ENCODE measurements around the gene HTRA3.
"Not testable (repeated sequence)": the region's sequence is repeated elsewhere in the genome, so short reads cannot be mapped to it uniquely, and the experiment has no call there.

HTRA3 gene

GRCh38 chr4:8332038-8332857 is 62.7 kb downstream of the HTRA3 start:
- DNase-seq, result no peak

DNA sequence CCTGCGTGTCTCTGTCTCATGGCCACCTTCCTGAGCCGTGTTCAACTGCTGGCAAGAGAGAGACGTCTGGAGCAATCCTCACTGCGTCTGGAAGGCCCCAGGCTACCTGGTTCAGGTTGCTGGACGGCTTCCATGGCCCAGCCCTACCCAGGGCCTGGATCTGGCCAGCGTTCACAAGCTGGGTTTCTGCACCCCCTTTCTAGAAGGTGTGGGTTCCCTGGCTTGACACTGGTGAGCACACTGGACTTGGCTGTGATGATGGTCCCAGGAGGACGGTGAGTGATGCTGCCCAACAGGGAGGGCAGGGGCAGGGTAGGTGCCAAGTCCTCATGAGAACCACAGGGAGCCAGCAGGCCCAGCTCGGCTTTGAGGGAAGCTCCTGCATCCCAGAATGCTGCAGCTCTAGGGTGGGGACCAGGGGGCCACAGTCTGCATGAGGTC is 63.4 kb downstream of the HTRA3 start:
- no peak for DNase-seq

DNA sequence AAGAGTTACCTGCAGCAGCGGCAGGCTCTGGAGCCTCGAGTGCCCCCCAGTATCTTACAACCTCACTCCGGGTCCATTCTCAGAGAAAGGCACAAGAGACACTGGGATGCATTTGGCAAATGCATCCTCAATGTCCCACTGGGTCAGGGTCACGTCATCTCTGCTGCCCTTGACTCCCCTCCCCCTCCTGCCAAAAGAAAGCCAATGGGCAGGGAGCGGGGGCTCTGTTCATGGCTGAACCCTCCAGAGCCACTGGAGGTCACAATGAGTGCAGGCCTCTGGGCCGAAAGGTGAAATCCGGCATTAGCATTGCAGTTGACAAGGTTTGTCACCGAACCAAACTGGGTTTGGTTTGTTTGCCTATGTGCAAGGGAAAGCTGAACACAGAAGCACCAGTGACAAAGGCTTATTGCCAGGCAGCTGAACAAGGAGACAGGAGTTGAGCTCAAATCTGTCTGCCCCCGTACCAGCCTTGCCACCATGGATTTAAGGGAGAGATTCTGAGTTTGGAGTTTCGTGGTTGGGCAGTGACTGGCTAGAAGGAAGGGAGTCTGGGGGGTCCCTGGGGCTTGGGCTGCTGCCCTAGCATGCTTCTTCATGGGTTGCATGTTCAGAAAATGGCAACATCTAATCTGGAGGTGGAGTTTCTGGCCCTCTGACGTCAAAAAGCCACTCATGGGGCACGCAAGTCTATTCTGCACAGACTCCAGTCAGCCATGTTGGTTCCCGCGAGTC is 64.3 kb downstream of the HTRA3 start:
- DNase-seq, result no peak

- DNase-seq, result no peak
Observed at GRCh38 chr4:8334786-8335460, 65.4 kb downstream of the HTRA3 start.

DNA sequence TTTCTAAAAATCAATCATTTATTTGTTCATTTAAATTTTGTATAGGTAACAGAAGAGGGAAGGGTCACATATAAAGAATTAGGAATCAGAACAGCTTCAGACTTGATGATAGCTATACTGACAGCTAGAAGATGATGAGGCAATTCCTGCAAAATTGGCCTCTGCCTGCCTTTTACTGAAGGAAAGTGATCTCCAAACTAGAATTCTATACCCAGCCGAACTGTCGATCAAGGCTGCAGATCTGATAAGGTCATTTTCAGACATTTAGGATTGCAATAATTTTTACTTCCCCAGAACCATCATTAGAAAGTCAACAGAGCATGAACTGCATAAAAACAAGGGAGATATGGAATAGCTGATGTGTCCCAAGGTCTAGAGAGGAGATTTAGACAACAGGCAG is 66.3 kb downstream of the HTRA3 start:
- no peak for DNase-seq

GRCh38 chr4:8336412-8337075 is 67.0 kb downstream of the HTRA3 start:
- DNase-seq, result peak; percentile 13 to 20

GRCh38 chr4:8338351-8338961 is 68.9 kb downstream of the HTRA3 start:
- DNase-seq, result no peak

DNA sequence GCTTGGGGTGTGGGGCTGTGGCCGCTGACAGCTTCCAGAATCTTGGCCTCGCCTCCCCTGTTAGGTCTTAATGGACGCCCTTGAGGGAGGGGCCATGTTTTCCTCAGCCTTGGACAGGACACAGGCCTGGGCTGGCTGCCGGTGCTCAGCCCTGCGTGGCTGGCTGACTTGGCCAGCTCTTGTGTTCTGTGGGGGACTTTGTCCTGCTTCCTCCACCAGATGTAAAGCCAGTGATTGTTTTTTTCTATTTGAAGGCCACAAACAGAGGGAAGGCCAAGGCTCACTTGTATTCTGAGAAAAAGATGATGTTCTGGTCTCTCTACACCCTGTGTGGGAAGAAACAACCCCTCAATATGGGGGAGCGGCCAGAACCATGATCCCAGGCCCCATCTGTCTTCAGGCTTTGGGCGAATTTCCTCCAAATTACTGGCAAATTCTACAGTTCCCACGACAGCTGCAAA is 71.3 kb downstream of the HTRA3 start:
- DNase-seq, result no peak

GRCh38 chr4:8341281-8341680 is 71.7 kb downstream of the HTRA3 start:
- not testable (repeated sequence) for DNase-seq

- DNase-seq, result no peak
Observed at GRCh38 chr4:8341691-8342090, 72.1 kb downstream of the HTRA3 start.

DNA sequence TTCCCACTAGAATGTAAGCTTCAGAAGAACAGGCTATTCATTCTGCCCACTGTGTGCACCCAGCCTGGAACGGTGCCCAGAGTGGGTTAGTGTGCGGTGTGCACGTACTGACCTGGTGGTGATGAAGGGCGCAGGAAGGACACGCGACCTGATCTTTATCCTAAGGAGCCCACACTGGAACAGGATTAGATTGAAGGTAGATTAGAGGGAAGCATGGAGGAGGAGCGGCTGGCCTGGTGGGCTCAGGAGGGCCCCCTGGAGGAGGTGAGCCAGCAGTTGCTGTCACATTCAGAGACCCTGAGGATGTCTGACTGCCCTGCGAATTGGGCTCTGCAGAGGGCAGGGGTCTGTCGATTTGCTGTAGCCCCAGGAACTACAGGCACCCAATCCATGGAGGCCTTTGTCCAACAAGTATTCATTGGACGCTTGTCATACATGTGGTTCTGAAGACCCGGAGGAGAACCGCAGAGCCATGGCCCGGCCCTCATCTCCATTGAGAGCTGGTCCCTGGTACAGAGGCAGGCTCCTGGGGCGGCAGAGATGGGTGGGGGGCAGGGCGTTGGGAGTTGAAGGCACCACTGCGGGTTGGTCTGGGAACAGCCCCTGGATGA is 73.2 kb downstream of the HTRA3 start:
- no peak for DNase-seq

- no peak for DNase-seq
Observed at GRCh38 chr4:8343262-8343966, 73.9 kb downstream of the HTRA3 start.

DNA sequence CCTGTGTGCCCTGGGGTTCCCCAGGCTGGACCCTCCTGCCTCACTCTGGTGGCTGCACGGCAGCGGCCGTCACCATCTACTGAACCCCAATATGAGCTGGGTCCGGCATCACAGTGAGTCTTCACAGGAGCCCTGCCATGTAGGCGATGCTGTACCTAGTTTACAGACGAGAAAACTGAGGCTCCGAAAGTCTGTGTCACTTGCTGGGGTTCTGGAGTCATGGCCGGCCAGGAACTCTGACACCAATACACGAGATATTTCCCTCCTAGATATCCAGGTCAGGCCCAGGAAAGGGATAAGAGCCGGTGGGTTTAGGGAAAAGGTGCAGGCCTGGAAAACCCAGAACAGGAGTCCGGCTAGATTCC is 74.4 kb downstream of the HTRA3 start:
- DNase-seq, result no peak

DNA sequence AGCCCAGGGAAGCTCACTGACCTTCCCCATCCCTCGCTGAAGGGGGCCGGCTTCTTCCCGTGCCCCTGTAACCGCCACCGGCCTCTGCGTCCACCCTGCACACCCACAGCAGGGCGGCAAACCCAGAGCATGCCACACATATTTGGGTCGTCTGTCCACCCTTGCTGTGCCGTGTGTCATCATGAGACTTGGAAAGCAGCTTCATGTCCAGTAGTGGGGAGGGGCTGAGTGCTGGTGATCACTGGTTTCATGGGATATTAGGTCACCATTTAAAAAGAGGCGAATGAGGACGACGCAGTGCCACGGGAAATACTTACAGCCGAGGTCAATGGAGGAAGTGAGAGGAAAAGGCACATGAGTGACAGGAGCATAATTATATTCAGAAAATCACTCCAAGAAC is 74.8 kb downstream of the HTRA3 start:
- no peak for DNase-seq

GRCh38 chr4:8345053-8345945 is 75.7 kb downstream of the HTRA3 start:
- DNase-seq, result no peak

DNA sequence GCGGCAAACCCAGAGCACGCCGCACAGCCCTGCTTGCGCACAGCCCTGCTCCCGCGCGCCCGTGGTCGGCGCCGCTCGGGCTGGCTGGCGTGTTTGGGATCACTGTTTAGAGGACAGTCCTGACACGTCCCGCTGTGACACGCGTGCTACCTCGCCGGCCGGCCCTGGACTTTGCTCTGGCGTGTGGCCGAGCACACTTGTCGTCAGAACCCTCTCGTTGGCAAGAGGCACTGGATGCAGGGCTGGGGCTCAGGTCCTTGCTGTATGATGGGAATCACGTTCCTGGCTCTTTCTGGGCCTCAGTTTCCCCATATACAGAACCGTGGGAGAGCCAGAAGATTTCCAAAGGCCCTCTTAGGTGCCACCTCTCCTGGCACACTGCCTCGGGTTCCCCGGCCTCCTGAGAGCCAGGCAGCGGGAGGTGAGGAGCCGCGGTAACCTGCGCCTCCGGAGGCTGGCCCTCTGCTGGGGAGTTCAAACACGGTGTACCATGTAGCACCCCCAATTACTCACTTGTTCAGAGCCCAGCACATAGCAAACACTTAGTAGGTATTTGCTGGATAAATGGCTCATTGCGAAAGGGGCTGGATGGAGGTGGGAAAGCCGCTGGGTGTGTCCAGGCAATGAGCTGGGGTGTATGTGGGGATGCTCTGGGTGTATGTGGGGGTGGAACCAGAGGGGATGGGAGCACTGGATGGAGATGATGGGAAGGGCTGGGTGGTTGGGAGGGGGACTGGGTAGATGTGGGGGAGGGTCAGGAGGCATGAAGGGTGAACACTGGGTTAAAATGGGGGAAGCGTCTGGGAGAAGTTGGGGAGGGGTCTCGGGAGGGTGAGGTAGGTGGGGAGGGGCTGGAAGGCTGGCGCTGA is 76.6 kb downstream of the HTRA3 start:
- no peak for DNase-seq

DNA sequence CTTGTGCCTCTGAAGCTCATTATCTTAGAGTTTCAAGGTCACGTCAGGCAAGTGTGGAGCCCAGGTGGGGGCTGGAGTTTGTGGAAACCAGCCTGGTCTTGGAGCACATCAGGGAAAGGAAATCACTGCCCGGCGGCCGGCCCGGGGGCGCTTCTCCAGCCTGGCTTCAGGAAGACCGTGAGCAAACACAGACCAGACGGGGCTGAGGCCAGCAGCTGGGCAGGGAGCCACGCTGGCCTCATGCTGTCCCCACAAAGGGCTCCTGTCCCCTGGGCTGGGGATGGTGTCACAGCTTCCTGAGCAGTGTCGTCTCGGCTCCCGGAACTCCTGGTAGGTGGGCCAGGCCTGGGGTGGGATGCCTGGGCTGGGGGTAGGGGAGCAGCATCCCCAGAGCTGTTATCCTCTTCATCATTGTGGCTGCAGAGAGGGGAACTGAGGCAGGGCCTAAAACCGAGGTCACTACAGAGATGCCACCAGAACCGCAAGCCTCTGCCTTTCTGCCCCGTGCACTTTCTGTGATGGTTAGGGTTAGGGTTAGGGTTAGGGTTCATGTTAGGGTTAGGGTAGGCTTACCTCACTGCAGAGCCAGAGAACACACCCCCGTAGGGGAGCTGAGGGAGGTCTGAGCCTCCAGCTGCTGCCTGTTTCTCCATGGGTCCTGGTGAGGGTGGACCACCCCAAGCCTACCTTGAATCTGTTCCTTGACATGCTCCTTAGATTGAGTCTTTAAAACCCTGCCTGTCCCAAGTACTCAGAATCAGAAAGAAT is 77.5 kb downstream of the HTRA3 start:
- no peak for DNase-seq

DNA sequence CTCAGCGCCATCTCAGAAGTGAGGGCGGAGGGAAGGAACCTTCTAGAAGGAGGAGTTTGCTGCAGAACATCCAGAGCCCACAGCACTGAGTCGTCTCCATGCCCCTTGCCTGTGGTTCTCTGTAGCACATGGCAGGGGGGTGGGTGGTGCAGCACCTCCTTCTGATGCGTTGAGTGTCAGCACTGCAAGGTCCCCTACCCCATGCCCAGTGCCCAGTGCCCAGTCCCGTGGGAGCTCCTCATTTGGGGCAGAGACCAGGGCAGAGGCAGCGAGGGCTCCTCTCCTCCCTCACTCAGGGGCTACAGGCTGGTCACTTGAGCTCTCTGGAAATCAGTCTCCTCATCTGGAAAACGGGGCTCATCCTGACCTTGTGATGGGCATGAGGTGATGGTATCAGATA is 78.1 kb downstream of the HTRA3 start:
- no peak for DNase-seq

DNA sequence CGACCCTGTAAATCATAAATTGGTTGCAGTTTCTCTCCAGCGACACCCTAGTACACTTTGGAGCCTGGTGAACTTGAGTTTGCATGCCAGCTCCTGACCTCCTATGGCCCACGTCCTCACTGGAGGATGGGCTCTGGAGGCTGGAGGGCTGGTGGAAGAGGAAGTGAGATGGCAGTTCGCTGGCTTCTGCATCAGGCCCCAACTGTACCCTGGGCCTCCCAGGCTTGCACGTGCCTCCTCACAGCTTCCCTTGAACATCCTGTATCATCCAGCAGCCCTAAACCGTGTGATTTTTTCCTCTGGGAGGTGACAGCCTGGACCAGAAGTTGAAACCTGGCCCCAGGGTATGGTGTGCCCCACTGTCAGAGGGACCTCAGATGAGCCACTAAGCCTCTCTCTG is 78.5 kb downstream of the HTRA3 start:
- DNase-seq, result no peak

All from SW 1271 (cell line).